ENCODE measurements around the gene ANKRD11.

Gene ANKRD11

GRCh38 chr16:89233678-89234490 is 256.5 kb downstream of the ANKRD11 start:
- in situ Hi-C loops (cut with MboI; ENCODE audit: low pct_unique_long_range_greater_than_20kb, low sequenced_read_pairs, unreplicated experiment) = no loop called here
- no peak for TF ChIP-seq CTCF (IDR thresholded peaks at IDR 0.05; ENCODE audit: extremely low read depth, insufficient read depth, missing control alignments)
- DNase-seq (ENCODE audit: low spot score) = no peak

GRCh38 chr16:89232107-89232506 is 258.3 kb downstream of the ANKRD11 start:
- TF ChIP-seq CTCF (IDR thresholded peaks at IDR 0.05; ENCODE audit: extremely low read depth, insufficient read depth, missing control alignments) = no peak
- DNase-seq (ENCODE audit: low spot score) = no peak
- in situ Hi-C loops (cut with MboI; ENCODE audit: low pct_unique_long_range_greater_than_20kb, low sequenced_read_pairs, unreplicated experiment) = no loop called here

GRCh38 chr16:89230255-89230654 is 260.1 kb downstream of the ANKRD11 start:
- no peak for TF ChIP-seq CTCF (IDR thresholded peaks at IDR 0.05; ENCODE audit: extremely low read depth, insufficient read depth, missing control alignments)
- DNase-seq (ENCODE audit: low spot score) = no peak
- in situ Hi-C loops (cut with MboI; ENCODE audit: low pct_unique_long_range_greater_than_20kb, low sequenced_read_pairs, unreplicated experiment) = no loop called here

- DNase-seq (ENCODE audit: low spot score) = no peak
- in situ Hi-C loops (cut with MboI; ENCODE audit: low pct_unique_long_range_greater_than_20kb, low sequenced_read_pairs, unreplicated experiment) = no loop called here
- no peak for TF ChIP-seq CTCF (IDR thresholded peaks at IDR 0.05; ENCODE audit: extremely low read depth, insufficient read depth, missing control alignments)
Observed at GRCh38 chr16:89224665-89225064, 265.7 kb downstream of the ANKRD11 start.

- in situ Hi-C loops (cut with MboI; ENCODE audit: low pct_unique_long_range_greater_than_20kb, low sequenced_read_pairs, unreplicated experiment) = no loop called here
- TF ChIP-seq CTCF (IDR thresholded peaks at IDR 0.05; ENCODE audit: extremely low read depth, insufficient read depth, missing control alignments) = no peak
- no peak for DNase-seq (ENCODE audit: low spot score)
Observed at GRCh38 chr16:89222931-89223330, 267.4 kb downstream of the ANKRD11 start.

- in situ Hi-C loops (cut with MboI; ENCODE audit: low pct_unique_long_range_greater_than_20kb, low sequenced_read_pairs, unreplicated experiment) = no loop called here
- no peak for DNase-seq (ENCODE audit: low spot score)
- no peak for TF ChIP-seq CTCF (IDR thresholded peaks at IDR 0.05; ENCODE audit: extremely low read depth, insufficient read depth, missing control alignments)
Observed at GRCh38 chr16:89221604-89222003, 268.8 kb downstream of the ANKRD11 start.
